ENCODE data around the gene FSHR. TPM values are rescaled to one million over a fixed set of nuclear protein-coding genes. Genes with fewer than 3 reads are reported as not detected.

FSHR gene
- polyA plus RNA-seq, 1 donor (not counting 4 experiments of a cell fraction or from before 2014, with no cell fraction given) = not detected

DNA sequence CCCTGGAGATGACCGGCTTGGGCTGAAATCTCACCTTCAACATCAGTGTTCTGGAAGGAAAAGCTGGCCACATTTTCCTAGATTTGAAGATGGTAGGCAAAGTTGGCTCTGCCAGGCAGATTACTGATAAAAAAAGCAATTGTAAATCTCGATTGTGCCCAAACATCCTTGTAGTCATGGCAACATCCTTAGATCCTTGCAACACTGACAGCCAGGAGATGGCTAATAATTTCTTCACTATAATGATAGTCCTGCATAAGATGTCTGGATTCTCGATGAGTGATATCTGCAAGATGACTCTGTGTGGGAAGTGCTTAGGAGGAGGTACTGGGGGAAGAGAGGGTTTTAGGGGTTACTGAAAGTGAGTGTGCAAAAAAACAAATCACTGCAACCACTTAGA, 149.1 kb downstream of the FSHR start:
- Histone ChIP-seq H2AFZ (ENCODE audit: control insufficient read depth, low read length) (no peak overlapping the region), H3K79me2 (ENCODE audit: control insufficient read depth, insufficient read depth, low read length) (no peaks in the 10 kb centered on the region), H3K4me3 (ENCODE audit: control insufficient read depth in 2 of 3, extremely low read depth in 1 of 3, insufficient read depth in 2 of 3, low read depth in 1 of 3, low read length in 3 of 3) (no peak overlapping the region), H3K9me3 (ENCODE audit: control insufficient read depth, low read depth, low read length) (no peaks in the 10 kb centered on the region), H3K36me3 (ENCODE audit: control insufficient read depth in 2 of 2, extremely low read depth in 1 of 2, insufficient read depth in 2 of 2, low read length in 2 of 2) (no peaks in the 10 kb centered on the region), H3K27me3 (ENCODE audit: control insufficient read depth, extremely low read depth, insufficient read depth, low read length) (no peaks in the 10 kb centered on the region), H3K27ac (ENCODE audit: control insufficient read depth, insufficient read depth, low read length) (no peak overlapping the region), H3K4me1 (ENCODE audit: control insufficient read depth, extremely low read depth, insufficient read depth, low read length) (no peaks in the 10 kb centered on the region), H3K4me2 (ENCODE audit: control insufficient read depth, extremely low read depth, insufficient read depth, low read depth, low read length) (no peak overlapping the region), H4K20me1 (ENCODE audit: control insufficient read depth, extremely low read depth, insufficient read depth, low read length) (no peaks in the 10 kb centered on the region), H3K9ac (ENCODE audit: control insufficient read depth, extremely low read depth, insufficient read depth, low read length) (no peak overlapping the region), H3K9me1 (ENCODE audit: control insufficient read depth, extremely low read depth, insufficient read depth, low read length) (no peaks in the 10 kb centered on the region)
- dilution Hi-C loops (cut with MboI; ENCODE audit: extremely low pct_ligation_motif_present, low sequenced_read_pairs) = no loop called here
- TF ChIP-seq EZH2 (IDR thresholded peaks at IDR 0.05; ENCODE audit: low read length) = no peak
- TF ChIP-seq CTCF (optimal IDR thresholded peaks at IDR 0.05 in 1 of 3, IDR thresholded peaks at IDR 0.05 in 1 of 3, conservative IDR thresholded peaks at IDR 0.05 in 1 of 3; ENCODE audit: extremely low read depth in 1 of 3, insufficient read depth in 2 of 3, low read length in 3 of 3) = no peak
- FAIRE-seq (no peak), DNase-seq (ENCODE audit: low read depth, low spot score) (no peak)

GRCh38 chr2:49004036-49004626, 150.2 kb downstream of the FSHR start:
- H3K4me3 ChIP-seq (ENCODE audit: control insufficient read depth in 2 of 3, extremely low read depth in 1 of 3, insufficient read depth in 2 of 3, low read depth in 1 of 3, low read length in 3 of 3) = no peak overlapping the region
- no peak for FAIRE-seq
- no peak overlapping the region for H3K9ac ChIP-seq (ENCODE audit: control insufficient read depth, extremely low read depth, insufficient read depth, low read length)
- H3K27ac ChIP-seq (ENCODE audit: control insufficient read depth, insufficient read depth, low read length) = no peak overlapping the region
- H3K79me2 ChIP-seq (ENCODE audit: control insufficient read depth, insufficient read depth, low read length) = no peaks in the 10 kb centered on the region
- no peaks in the 10 kb centered on the region for H3K36me3 ChIP-seq (ENCODE audit: control insufficient read depth in 2 of 2, extremely low read depth in 1 of 2, insufficient read depth in 2 of 2, low read length in 2 of 2)
- dilution Hi-C loops (cut with MboI; ENCODE audit: extremely low pct_ligation_motif_present, low sequenced_read_pairs) = no loop called here
- no peaks in the 10 kb centered on the region for H4K20me1 ChIP-seq (ENCODE audit: control insufficient read depth, extremely low read depth, insufficient read depth, low read length)
- H3K9me3 ChIP-seq (ENCODE audit: control insufficient read depth, low read depth, low read length) = no peaks in the 10 kb centered on the region
- no peak for DNase-seq (ENCODE audit: low read depth, low spot score)
- no peak overlapping the region for H3K4me2 ChIP-seq (ENCODE audit: control insufficient read depth, extremely low read depth, insufficient read depth, low read depth, low read length)
- H2AFZ ChIP-seq (ENCODE audit: control insufficient read depth, low read length) = no peak overlapping the region
- H3K27me3 ChIP-seq (ENCODE audit: control insufficient read depth, extremely low read depth, insufficient read depth, low read length) = no peaks in the 10 kb centered on the region
- no peak for TF ChIP-seq EZH2 (IDR thresholded peaks at IDR 0.05; ENCODE audit: low read length)
- no peak for TF ChIP-seq CTCF (optimal IDR thresholded peaks at IDR 0.05 in 1 of 3, IDR thresholded peaks at IDR 0.05 in 1 of 3, conservative IDR thresholded peaks at IDR 0.05 in 1 of 3; ENCODE audit: extremely low read depth in 1 of 3, insufficient read depth in 2 of 3, low read length in 3 of 3)
- H3K9me1 ChIP-seq (ENCODE audit: control insufficient read depth, extremely low read depth, insufficient read depth, low read length) = no peaks in the 10 kb centered on the region
- H3K4me1 ChIP-seq (ENCODE audit: control insufficient read depth, extremely low read depth, insufficient read depth, low read length) = no peaks in the 10 kb centered on the region
